KMS-11 (cell line): Measurements from ENCODE around the gene FBXL19.

ENCODE experiments used
- H2AFZ ChIP-seq: fragments of 200-600 bp; sonication (generic); 2 replicates; pipeline ENCODE4 v1.6.1; 2016; ENCODE audit warnings: antibody characterized with exemption, mixed run types, low read depth
- H3K27ac ChIP-seq: fragments of 200-600 bp; sonication (generic); 2 replicates; pipeline ENCODE4 v1.6.1; 2016; ENCODE audit warnings: mild to moderate bottlenecking, mixed run types
- H3K27me3 ChIP-seq: fragments of 200-600 bp; sonication (generic); 2 replicates; pipeline ENCODE4 v1.6.1; 2017; ENCODE audit warnings: mild to moderate bottlenecking, low read depth, mixed run types, moderate library complexity; ENCODE audit not compliant: insufficient read depth
- H3K36me3 ChIP-seq: fragments of 200-600 bp; sonication (generic); 2 replicates; pipeline ENCODE4 v1.6.1; 2017; ENCODE audit warnings: mild to moderate bottlenecking, mixed run types; ENCODE audit not compliant: insufficient read depth
- H3K4me1 ChIP-seq: fragments of 200-600 bp; sonication (generic); 2 replicates; pipeline ENCODE4 v1.6.1; 2016; ENCODE audit warnings: mild to moderate bottlenecking, low read depth, mixed run types; ENCODE audit not compliant: poor library complexity, severe bottlenecking
- H3K4me2 ChIP-seq: fragments of 200-600 bp; sonication (generic); 2 replicates; pipeline ENCODE4 v1.7.0; 2016; ENCODE audit warnings: mild to moderate bottlenecking, mixed run types
- H3K4me3 ChIP-seq: fragments of 200-600 bp; sonication (generic); IDR thresholded peaks from 2 replicates; pipeline ENCODE4 v1.6.1; 2017; ENCODE audit warnings: low read depth, low read length, mixed read lengths; ENCODE audit not compliant: insufficient read depth
- H3K79me2 ChIP-seq: fragments of 200-600 bp; sonication (generic); 2 replicates; pipeline ENCODE4 v1.6.1; 2016; ENCODE audit warnings: low read depth, mixed run types; ENCODE audit not compliant: insufficient read depth
- H3K9ac ChIP-seq: fragments of 200-600 bp; sonication (generic); 2 replicates; pipeline ENCODE4 v1.6.1; 2016; ENCODE audit warnings: mild to moderate bottlenecking, mixed run types
- H4K20me1 ChIP-seq: fragments of 200-600 bp; sonication (generic); 2 replicates; pipeline ENCODE4 v1.6.1; 2016; ENCODE audit warnings: mild to moderate bottlenecking, mixed run types; ENCODE audit not compliant: insufficient read depth
- CTCF ChIP-seq: fragments of 200-600 bp; sonication (generic); conservative IDR thresholded peaks from 2 replicates; pipeline ENCODE4 v1.6.1; 2017; ENCODE audit warnings: low read depth, mild to moderate bottlenecking, antibody characterized with exemption, low read length, moderate library complexity, mixed read lengths

FBXL19 gene

GRCh38 chr16:30971298-30971697 lies 47.9 kb downstream of the FBXL19 start:
- Histone ChIP-seq H3K4me2 (no peak overlapping the region), H3K27me3 (no peaks in the 10 kb centered on the region), H4K20me1 (no peaks in the 10 kb centered on the region), H3K9ac (no peak overlapping the region), H3K4me3 (no peak overlapping the region), H3K79me2 (no peaks in the 10 kb centered on the region), H3K36me3 (peaks cover 12% of the 10 kb centered on the region; the same call in 1 of the 2 replicates), H3K4me1 (no peaks in the 10 kb centered on the region), H2AFZ (no peak overlapping the region), H3K27ac (no peak overlapping the region)
- TF ChIP-seq CTCF, result no peak

GRCh38 chr16:30972872-30973271 lies 49.5 kb downstream of the FBXL19 start:
- TF ChIP-seq CTCF, result no peak
- Histone ChIP-seq H3K27me3 (no peaks in the 10 kb centered on the region), H3K36me3 (peaks cover 12% of the 10 kb centered on the region; the same call in 1 of the 2 replicates), H4K20me1 (no peaks in the 10 kb centered on the region), H3K4me3 (no peak overlapping the region), H3K9ac (no peak overlapping the region), H3K4me1 (no peaks in the 10 kb centered on the region), H3K4me2 (no peak overlapping the region), H2AFZ (no peak overlapping the region), H3K27ac (no peak overlapping the region), H3K79me2 (no peaks in the 10 kb centered on the region)

GRCh38 chr16:30974348-30974747 lies 51.0 kb downstream of the FBXL19 start:
- Histone ChIP-seq H3K4me2 (no peak overlapping the region), H3K79me2 (no peaks in the 10 kb centered on the region), H3K9ac (no peak overlapping the region), H3K27ac (no peak overlapping the region), H4K20me1 (no peaks in the 10 kb centered on the region), H3K36me3 (peaks cover 15% of the 10 kb centered on the region; the same call in 1 of the 2 replicates), H3K4me3 (no peak overlapping the region), H3K27me3 (no peaks in the 10 kb centered on the region), H2AFZ (no peak overlapping the region), H3K4me1 (no peaks in the 10 kb centered on the region)
- TF ChIP-seq CTCF, result no peak

GRCh38 chr16:30976486-30976885 lies 53.1 kb downstream of the FBXL19 start:
- H2AFZ ChIP-seq, result no peak overlapping the region
- TF ChIP-seq CTCF, result no peak
- H3K27me3 ChIP-seq, result no peaks in the 10 kb centered on the region
- no peak overlapping the region for H3K9ac ChIP-seq
- H4K20me1 ChIP-seq, result no peaks in the 10 kb centered on the region
- H3K4me2 ChIP-seq, result no peak overlapping the region
- H3K4me3 ChIP-seq, result no peak overlapping the region
- peaks cover 17% of the 10 kb centered on the region; the same call in 1 of the 2 replicates for H3K36me3 ChIP-seq
- H3K4me1 ChIP-seq, result no peaks in the 10 kb centered on the region
- H3K27ac ChIP-seq, result no peak overlapping the region
- no peaks in the 10 kb centered on the region for H3K79me2 ChIP-seq

- peak; percentile 36; the same call in 1 of the 2 replicates for TF ChIP-seq CTCF
- Histone ChIP-seq H3K4me3 (no peak overlapping the region), H3K36me3 (peaks cover 13% of the 10 kb centered on the region; the same call in 1 of the 2 replicates), H3K9ac (no peak overlapping the region), H4K20me1 (no peaks in the 10 kb centered on the region), H2AFZ (no peak overlapping the region), H3K27ac (no peak overlapping the region), H3K79me2 (no peaks in the 10 kb centered on the region), H3K27me3 (no peaks in the 10 kb centered on the region), H3K4me2 (no peak overlapping the region), H3K4me1 (no peaks in the 10 kb centered on the region)
Observed at GRCh38 chr16:30977502-30977901, 54.1 kb downstream of the FBXL19 start.
